NT2/D1 (cell line): ENCODE results near the gene FAM184A.

Experiments used
- SUZ12 ChIP-seq: IDR thresholded peaks from 2 replicates; pipeline ENCODE4 v1.6.1; 2011; ENCODE audit not compliant: insufficient read length, insufficient read depth; ENCODE audit errors: extremely low read depth
- YY1 ChIP-seq: IDR thresholded peaks from 2 replicates; pipeline ENCODE4 v1.6.1; 2011; ENCODE audit not compliant: insufficient read length, insufficient read depth
- ZNF274 ChIP-seq: IDR thresholded peaks from 2 replicates; pipeline ENCODE4 v1.6.1; 2011; ENCODE audit warnings: mild to moderate bottlenecking, low read depth, low read length

GRCh38 chr6:119034827-119035458 is 43.5 kb downstream of the FAM184A start:
- TF ChIP-seq SUZ12 (no peak), YY1 (no peak), ZNF274 (no peak)
